Measurements from ENCODE around the gene LYZL6. TPM values are rescaled to one million over a fixed set of nuclear protein-coding genes. Genes with fewer than 3 reads are reported as not detected.

The LYZL6 gene
- total RNA-seq, 1 experiment from 2014 or later = not detected

- ChIA-PET CTCF (interaction anchor here (0.7 to 5.3 kb wide), 6 partner anchors 8 to 505 kb away, joined by 3 to 99 read pairs (median 5); no protein-coding TSS in a partner anchor), POLR2A (interaction anchor here (1.1 kb wide), 1 partner anchor 8 kb away, joined by 3 read pairs; the partner anchor contains the start of gene CCL14)
- intact Hi-C loops (cut with micrococcal nuclease) = no loop called here
- Mint-ChIP-seq H3K27me3 (ENCODE audit: insufficient read depth, unreplicated experiment) (no peaks in the 10 kb centered on the region), H3K27ac (ENCODE audit: low read depth, unreplicated experiment) (no peak overlapping the region), H3K36me3 (ENCODE audit: insufficient read depth, unreplicated experiment) (no peaks in the 10 kb centered on the region), H3K4me3 (ENCODE audit: unreplicated experiment) (no peak overlapping the region), H3K9me3 (ENCODE audit: unreplicated experiment) (no peaks in the 10 kb centered on the region), H3K4me1 (ENCODE audit: insufficient read depth, unreplicated experiment) (peaks cover 7% of the 10 kb centered on the region)
- no TSS peak for BruUV-seq (replicated peaks)
- TF ChIP-seq CTCF (IDR thresholded peaks at IDR 0.05; ENCODE audit: unreplicated experiment) = no peak
- no peak for DNase-seq (ENCODE audit: unreplicated experiment)
Measured at GRCh38 chr17:35978346-35978745, 34.8 kb upstream of the LYZL6 start.

- CTCF ChIA-PET = interaction anchor here (0.6 to 5.3 kb wide), 5 partner anchors 8 to 950 kb away, joined by 3 to 99 read pairs (median 4); no protein-coding TSS in a partner anchor
- DNase-seq (ENCODE audit: unreplicated experiment) = no peak
- intact Hi-C loops (cut with micrococcal nuclease) = no loop called here
- no peaks in the 10 kb centered on the region for H3K9me3 Mint-ChIP-seq (ENCODE audit: unreplicated experiment)
- POLR2A ChIA-PET = interaction anchor here (1.1 kb wide), 1 partner anchor 9 kb away, joined by 3 read pairs; the partner anchor contains the start of gene CCL14
- no TSS peak for BruUV-seq (replicated peaks)
- H3K4me3 Mint-ChIP-seq (ENCODE audit: unreplicated experiment) = no peak overlapping the region
- H3K27ac Mint-ChIP-seq (ENCODE audit: low read depth, unreplicated experiment) = no peak overlapping the region
- TF ChIP-seq CTCF (IDR thresholded peaks at IDR 0.05; ENCODE audit: unreplicated experiment) = no peak
- peaks cover 7% of the 10 kb centered on the region for H3K4me1 Mint-ChIP-seq (ENCODE audit: insufficient read depth, unreplicated experiment)
- H3K36me3 Mint-ChIP-seq (ENCODE audit: insufficient read depth, unreplicated experiment) = no peaks in the 10 kb centered on the region
- no peaks in the 10 kb centered on the region for H3K27me3 Mint-ChIP-seq (ENCODE audit: insufficient read depth, unreplicated experiment)
Measured at GRCh38 chr17:35977509-35977908, 34.0 kb upstream of the LYZL6 start.

GRCh38 chr17:35973333-35974260 is 30.1 kb upstream of the LYZL6 start:
- TF ChIP-seq CTCF (IDR thresholded peaks at IDR 0.05; ENCODE audit: unreplicated experiment) = no peak
- no TSS peak for BruUV-seq (replicated peaks)
- Mint-ChIP-seq H3K27me3 (ENCODE audit: insufficient read depth, unreplicated experiment) (no peaks in the 10 kb centered on the region), H3K4me1 (ENCODE audit: insufficient read depth, unreplicated experiment) (peaks cover 7% of the 10 kb centered on the region), H3K9me3 (ENCODE audit: unreplicated experiment) (no peaks in the 10 kb centered on the region), H3K36me3 (ENCODE audit: insufficient read depth, unreplicated experiment) (no peaks in the 10 kb centered on the region), H3K4me3 (ENCODE audit: unreplicated experiment) (no peak overlapping the region), H3K27ac (ENCODE audit: low read depth, unreplicated experiment) (no peak overlapping the region)
- peak; percentile 18 for DNase-seq (ENCODE audit: unreplicated experiment)
- intact Hi-C loops (cut with micrococcal nuclease) = no loop called here
- ChIA-PET CTCF (interaction anchor here (0.6 to 9.9 kb wide), 5 partner anchors 29 to 510 kb away, joined by 3 to 284 read pairs (median 3); no protein-coding TSS in a partner anchor), POLR2A (interaction anchor here (0.6 to 1.1 kb wide), 8 partner anchors 17 to 509 kb away, joined by 3 to 4 read pairs (median 3); no protein-coding TSS in a partner anchor)

- H3K36me3 Mint-ChIP-seq (ENCODE audit: insufficient read depth, unreplicated experiment) = no peaks in the 10 kb centered on the region
- no TSS peak for BruUV-seq (replicated peaks)
- peaks cover 7% of the 10 kb centered on the region for H3K4me1 Mint-ChIP-seq (ENCODE audit: insufficient read depth, unreplicated experiment)
- no peak for TF ChIP-seq CTCF (IDR thresholded peaks at IDR 0.05; ENCODE audit: unreplicated experiment)
- DNase-seq (ENCODE audit: unreplicated experiment) = no peak
- no peak overlapping the region for H3K4me3 Mint-ChIP-seq (ENCODE audit: unreplicated experiment)
- intact Hi-C loops (cut with micrococcal nuclease) = no loop called here
- POLR2A ChIA-PET = interaction anchor here (0.6 to 1.0 kb wide), 5 partner anchors 18 to 504 kb away, joined by 3 to 4 read pairs (median 3); no protein-coding TSS in a partner anchor
- H3K9me3 Mint-ChIP-seq (ENCODE audit: unreplicated experiment) = no peaks in the 10 kb centered on the region
- no peak overlapping the region for H3K27ac Mint-ChIP-seq (ENCODE audit: low read depth, unreplicated experiment)
- H3K27me3 Mint-ChIP-seq (ENCODE audit: insufficient read depth, unreplicated experiment) = no peaks in the 10 kb centered on the region
- CTCF ChIA-PET = interaction anchor here (0.6 to 9.9 kb wide), 4 partner anchors 31 to 511 kb away, joined by 3 to 284 read pairs (median 4); no protein-coding TSS in a partner anchor
Measured at GRCh38 chr17:35972945-35973332, 29.4 kb upstream of the LYZL6 start.
